ENCODE data around the gene ANKEF1.

GRCh38 chr20:10089871-10090587, 55.2 kb downstream of the ANKEF1 start:
- TF ChIP-seq, protein P1, sequence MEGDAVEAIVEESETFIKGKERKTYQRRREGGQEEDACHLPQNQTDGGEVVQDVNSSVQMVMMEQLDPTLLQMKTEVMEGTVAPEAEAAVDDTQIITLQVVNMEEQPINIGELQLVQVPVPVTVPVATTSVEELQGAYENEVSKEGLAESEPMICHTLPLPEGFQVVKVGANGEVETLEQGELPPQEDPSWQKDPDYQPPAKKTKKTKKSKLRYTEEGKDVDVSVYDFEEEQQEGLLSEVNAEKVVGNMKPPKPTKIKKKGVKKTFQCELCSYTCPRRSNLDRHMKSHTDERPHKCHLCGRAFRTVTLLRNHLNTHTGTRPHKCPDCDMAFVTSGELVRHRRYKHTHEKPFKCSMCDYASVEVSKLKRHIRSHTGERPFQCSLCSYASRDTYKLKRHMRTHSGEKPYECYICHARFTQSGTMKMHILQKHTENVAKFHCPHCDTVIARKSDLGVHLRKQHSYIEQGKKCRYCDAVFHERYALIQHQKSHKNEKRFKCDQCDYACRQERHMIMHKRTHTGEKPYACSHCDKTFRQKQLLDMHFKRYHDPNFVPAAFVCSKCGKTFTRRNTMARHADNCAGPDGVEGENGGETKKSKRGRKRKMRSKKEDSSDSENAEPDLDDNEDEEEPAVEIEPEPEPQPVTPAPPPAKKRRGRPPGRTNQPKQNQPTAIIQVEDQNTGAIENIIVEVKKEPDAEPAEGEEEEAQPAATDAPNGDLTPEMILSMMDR (IDR thresholded peaks at IDR 0.05; ENCODE audit: borderline replicate concordance, extremely low read depth, low read length, poor library complexity, severe bottlenecking) = no peak
- no peak for TF ChIP-seq EZH2 (IDR thresholded peaks at IDR 0.05; ENCODE audit: borderline replicate concordance, low read depth, low read length, severe bottlenecking)

Data from DND-41 (cell line).